HCT116 (cell line): ENCODE data around the gene EEIG1. TPM values are rescaled to one million over a fixed set of nuclear protein-coding genes. Genes with fewer than 3 reads are reported as not detected.

ENCODE experiments used
- ATAC-seq: fragments of 200-7000 bp; cut with Tn5 transposase; 2 replicates; pipeline ENCODE4 v1.9.1; 2020; ENCODE audit warnings: mild to moderate bottlenecking, moderate library complexity
- BruUV-seq: library from RNA; stranded (reverse); fragments of 400-500 nt; replicated peaks from 2 replicates; lab custom pipeline; 2021; lab: Mats Ljungman, UMichigan
- CTCF ChIA-PET: fragments of 300-600 bp; sonication (Branson Sonifier 250); formaldehyde crosslinking; loops from one replicate; lab custom pipeline; 2021; ENCODE audit warnings: antibody characterized with exemption; lab: Charles Lee
- POLR2A ChIA-PET: fragments of 300-600, 350-600 bp; sonication (Branson Sonifier 250); formaldehyde crosslinking; loops from one replicate; lab custom pipeline; 2021; ENCODE audit warnings: antibody characterized with exemption; lab: Charles Lee
- RAD21 ChIA-PET, 2 experiments: fragments of 300-600 bp; sonication (Branson Sonifier 250); formaldehyde crosslinking; loops; one replicate each; lab custom pipeline; 2023; ENCODE audit warnings: low total read pairs in 2 of 2; ENCODE audit not compliant: uncharacterized antibody in 2 of 2, unreplicated experiment in 2 of 2, low non-redundant PET in 1 of 2; lab: Charles Lee
- DNase-seq: peaks from one replicate; pipeline ENCODE4 v3.0.0-alpha.2; 2010; ENCODE audit warnings: low read depth, low spot score
- H2AFZ ChIP-seq: fragments of 200-600 bp; shearing (Covaris generic), sonication (generic); 2 replicates; pipeline ENCODE4 v1.6.1; 2017; ENCODE audit warnings: low read depth, mixed run types, mixed read lengths, antibody characterized with exemption, low read length; ENCODE audit not compliant: poor library complexity, severe bottlenecking
- H3K27ac ChIP-seq: 2 replicates; pipeline ENCODE4 v1.5.1; 2012; ENCODE audit warnings: low read depth, low read length
- H3K27me3 ChIP-seq: fragments of 200-600 bp; sonication (generic); 2 replicates; pipeline ENCODE4 v1.6.1; 2016; ENCODE audit warnings: mixed run types, low read length, mixed read lengths; ENCODE audit not compliant: insufficient read depth
- H3K36me3 ChIP-seq, 2 experiments: fragments of 200-500 bp in 1 of 2; fragments of 200-600 bp in 1 of 2; sonication (Bioruptor generic) in 1 of 2; sonication (generic) in 1 of 2; 2 replicates each; pipeline versions ENCODE4 v1.5.1 to v1.6.1; 2014 to 2016; ENCODE audit warnings: low read length in 2 of 2, inconsistent platforms in 1 of 2, mixed read lengths in 1 of 2, mixed run types in 1 of 2; ENCODE audit not compliant: insufficient read depth in 2 of 2, control insufficient read depth in 1 of 2
- H3K4me1 ChIP-seq, 2 experiments: fragments of 200-600 bp in 1 of 2; sonication (generic) in 1 of 2; 2 replicates each; pipeline versions ENCODE4 v1.5.1 to v1.6.1; 2012 to 2017; ENCODE audit warnings: low read length in 2 of 2, inconsistent platforms in 1 of 2, mild to moderate bottlenecking in 1 of 2, mixed read lengths in 1 of 2, mixed run types in 1 of 2, moderate library complexity in 1 of 2; ENCODE audit not compliant: insufficient read depth in 2 of 2, control insufficient read depth in 1 of 2
- H3K4me2 ChIP-seq: fragments of 200-600 bp; sonication (generic); 2 replicates; pipeline ENCODE4 v1.6.1; 2017; ENCODE audit warnings: mixed run types, low read length, mixed read lengths
- H3K4me3 ChIP-seq, 2 experiments: fragments of 200-600 bp in 1 of 2; sonication (generic) in 1 of 2; replicated peaks in 1 of 2; 2 replicates each; pipeline ENCODE4 v1.5.1; 2011 to 2016; ENCODE audit warnings: low read length in 2 of 2, control low read depth in 1 of 2, low read depth in 1 of 2, mild to moderate bottlenecking in 1 of 2, mixed read lengths in 1 of 2, mixed run types in 1 of 2
- H3K79me2 ChIP-seq: fragments of 200-600 bp; sonication (generic); 2 replicates; pipeline ENCODE4 v1.6.1; 2017; ENCODE audit warnings: mild to moderate bottlenecking, mixed run types, low read length, moderate library complexity, mixed read lengths; ENCODE audit not compliant: insufficient read depth
- H3K9ac ChIP-seq: fragments of 200-600 bp; sonication (generic); 2 replicates; pipeline ENCODE4 v1.6.1; 2016; ENCODE audit warnings: low read length, mixed read lengths
- H3K9me2 ChIP-seq: fragments of 200-600 bp; sonication (generic), shearing (Covaris generic); 2 replicates; pipeline ENCODE4 v1.6.1; 2017; ENCODE audit warnings: mixed run types, mild to moderate bottlenecking, moderate library complexity; ENCODE audit not compliant: insufficient read depth
- H3K9me3 ChIP-seq, 2 experiments: fragments of 200-500 bp in 1 of 2; fragments of 200-600 bp in 1 of 2; sonication (Bioruptor generic) in 1 of 2; sonication (generic) in 1 of 2; 2 replicates each; pipeline ENCODE4 v1.6.1; 2014 to 2017; ENCODE audit warnings: low read length in 2 of 2, mixed read lengths in 2 of 2, inconsistent platforms in 1 of 2, low read depth in 1 of 2, mild to moderate bottlenecking in 1 of 2, mixed run types in 1 of 2, moderate library complexity in 1 of 2; ENCODE audit not compliant: control insufficient read depth in 1 of 2, insufficient read depth in 1 of 2
- H4K20me1 ChIP-seq: fragments of 200-600 bp; sonication (generic), shearing (Covaris generic); 2 replicates; pipeline ENCODE4 v1.6.1; 2017; ENCODE audit warnings: mixed run types, mild to moderate bottlenecking, moderate library complexity; ENCODE audit not compliant: insufficient read depth
- CBX3 ChIP-seq: IDR thresholded peaks from 2 replicates; pipeline ENCODE4 v1.6.1; 2012; ENCODE audit warnings: low read depth
- CEBPB ChIP-seq: IDR thresholded peaks from 2 replicates; pipeline ENCODE4 v1.6.1; 2012; ENCODE audit warnings: low read depth
- EGR1 ChIP-seq: IDR thresholded peaks from 2 replicates; pipeline ENCODE4 v1.6.1; 2012; ENCODE audit warnings: low read depth
- ELF1 ChIP-seq: IDR thresholded peaks from 2 replicates; pipeline ENCODE4 v1.6.1; 2012; ENCODE audit warnings: low read depth, borderline replicate concordance
- FOSL1 ChIP-seq: IDR thresholded peaks from 2 replicates; pipeline ENCODE4 v1.6.1; 2012; ENCODE audit warnings: low read depth
- POLR2A ChIP-seq: IDR thresholded peaks from 2 replicates; pipeline ENCODE4 v1.7.0; 2011; ENCODE audit warnings: borderline replicate concordance; ENCODE audit not compliant: insufficient read depth, insufficient read length; ENCODE audit errors: extremely low read depth
- POLR2AphosphoS5 ChIP-seq: IDR thresholded peaks from 2 replicates; pipeline ENCODE4 v1.6.1; 2011; ENCODE audit warnings: mild to moderate bottlenecking, low read depth, low read length, moderate library complexity
- SP1 ChIP-seq: IDR thresholded peaks from 2 replicates; pipeline ENCODE4 v1.6.1; 2012; ENCODE audit warnings: low read depth
- SRF ChIP-seq: IDR thresholded peaks from 2 replicates; pipeline ENCODE4 v1.6.1; 2012; ENCODE audit warnings: low read depth
- YY1 ChIP-seq: IDR thresholded peaks from 2 replicates; pipeline ENCODE4 v1.6.1; 2011; ENCODE audit warnings: low read length, low read depth, moderate library complexity, mild to moderate bottlenecking; ENCODE audit not compliant: insufficient replicate concordance; ENCODE audit errors: extremely low read depth
- ZFX ChIP-seq: fragments of 450-650 bp; IDR thresholded peaks from 2 replicates; pipeline ENCODE4 v1.6.1; 2017
- ZNF274 ChIP-seq: fragments of 200-500 bp; sonication (Bioruptor generic); IDR thresholded peaks from 2 replicates; pipeline ENCODE4 v1.6.1; 2014; ENCODE audit warnings: mild to moderate bottlenecking, low read depth, low read length, inconsistent platforms
- intact Hi-C: fragments of 100-400 bp; cut with micrococcal nuclease; formaldehyde crosslinking; loops from 2 replicates; pipeline ENCODE4 v1.10.0; 2022
- total RNA-seq: library from RNA; stranded (reverse); gene quantifications from one replicate; pipeline ENCODE4 v1.2.1, GENCODE V29; 2021; ENCODE audit not compliant: unreplicated experiment
- TF ChIP-seq, protein P1 (sequence below): IDR thresholded peaks from 2 replicates; pipeline ENCODE4 v1.6.1; 2012
- TF ChIP-seq, protein P2 (sequence below): IDR thresholded peaks from 2 replicates; pipeline ENCODE4 v1.6.1; 2011; ENCODE audit warnings: mild to moderate bottlenecking, low read length, moderate library complexity; ENCODE audit not compliant: insufficient replicate concordance; ENCODE audit errors: extremely low read depth
- TF ChIP-seq, protein P3 (sequence below), 3 experiments: fragments of 200-600 bp in 1 of 3; sonication (generic) in 1 of 3; IDR thresholded peaks in 2 of 3; conservative IDR thresholded peaks in 1 of 3; 2 replicates each; pipeline ENCODE4 v1.5.1; 2012 to 2017; ENCODE audit warnings: low read depth in 2 of 3, low read length in 2 of 3, antibody characterized with exemption in 1 of 3, borderline replicate concordance in 1 of 3, control low read depth in 1 of 3, mild to moderate bottlenecking in 1 of 3, mixed read lengths in 1 of 3, mixed run types in 1 of 3, moderate library complexity in 1 of 3; ENCODE audit not compliant: insufficient read depth in 1 of 3

The EEIG1 gene
- total RNA-seq, 1 experiment from 2014 or later: 44.2 TPM

DNA sequence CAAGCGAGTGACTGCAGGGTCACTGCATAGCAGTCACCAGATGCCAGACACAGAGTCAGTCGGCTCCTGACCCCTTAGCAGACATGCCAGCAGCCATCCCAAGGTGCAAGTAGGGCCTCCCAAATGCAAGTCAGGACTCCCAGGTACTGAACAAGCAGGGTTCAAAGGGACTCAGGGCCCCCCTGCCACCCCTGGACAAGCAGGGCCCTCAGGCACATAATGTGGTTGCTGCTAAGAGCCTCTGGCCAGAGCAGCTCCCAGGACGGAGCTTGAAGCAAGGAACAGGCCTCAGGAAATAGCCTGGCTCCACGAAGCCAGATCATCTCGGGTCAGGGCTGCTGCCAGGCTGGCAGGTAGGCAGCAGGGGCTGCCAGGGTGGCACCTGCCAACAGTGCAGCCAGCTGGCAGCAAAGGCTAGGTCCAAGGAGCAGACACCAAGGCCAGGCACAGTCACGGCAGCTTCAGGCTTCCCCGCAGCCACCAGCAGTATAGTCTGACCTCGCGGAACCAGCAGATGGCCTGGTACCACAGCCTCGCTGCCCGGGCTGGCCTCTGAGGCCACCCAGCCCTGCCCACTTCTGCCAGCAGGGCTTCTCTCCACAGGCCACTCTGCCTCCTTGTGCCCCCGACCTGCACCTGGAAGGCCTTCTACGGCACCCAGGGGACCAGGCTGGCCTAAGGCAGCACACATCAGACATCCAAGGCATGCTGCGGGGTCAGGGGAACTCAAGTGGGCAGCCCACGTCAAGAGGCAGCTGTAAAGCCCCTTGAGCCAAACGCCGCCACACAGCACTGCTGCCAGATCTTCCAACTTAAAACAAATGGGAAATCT, 7.4 kb downstream of the EEIG1 start:
- no peak for TF ChIP-seq SRF
- TF ChIP-seq POLR2AphosphoS5: no peak
- TF ChIP-seq POLR2A: no peak
- no peak for TF ChIP-seq ZFX
- no peaks in the 10 kb centered on the region for H3K9me3 ChIP-seq
- peak overlapping the region; percentile 20; the same call in 1 of the 2 replicates for H3K27ac ChIP-seq
- H2AFZ ChIP-seq: no peak overlapping the region
- no peak overlapping the region for H3K4me2 ChIP-seq
- no peaks in the 10 kb centered on the region for H4K20me1 ChIP-seq
- H3K36me3 ChIP-seq: no peaks in the 10 kb centered on the region
- DNase-seq (no peak), ATAC-seq (no peak)
- H3K9me2 ChIP-seq: no peaks in the 10 kb centered on the region
- peaks cover 97% of the 10 kb centered on the region for H3K79me2 ChIP-seq
- intact Hi-C loops: no loop called here
- peaks cover 54 to 64% of the 10 kb centered on the region in 2 experiments for H3K4me1 ChIP-seq
- no TSS peak for BruUV-seq
- no peak overlapping the region for H3K4me3 ChIP-seq
- ChIA-PET POLR2A (no interaction called here), RAD21 (no interaction called here), CTCF (no interaction called here)
- H3K9ac ChIP-seq: no peak overlapping the region
- H3K27me3 ChIP-seq: no peaks in the 10 kb centered on the region

DNA sequence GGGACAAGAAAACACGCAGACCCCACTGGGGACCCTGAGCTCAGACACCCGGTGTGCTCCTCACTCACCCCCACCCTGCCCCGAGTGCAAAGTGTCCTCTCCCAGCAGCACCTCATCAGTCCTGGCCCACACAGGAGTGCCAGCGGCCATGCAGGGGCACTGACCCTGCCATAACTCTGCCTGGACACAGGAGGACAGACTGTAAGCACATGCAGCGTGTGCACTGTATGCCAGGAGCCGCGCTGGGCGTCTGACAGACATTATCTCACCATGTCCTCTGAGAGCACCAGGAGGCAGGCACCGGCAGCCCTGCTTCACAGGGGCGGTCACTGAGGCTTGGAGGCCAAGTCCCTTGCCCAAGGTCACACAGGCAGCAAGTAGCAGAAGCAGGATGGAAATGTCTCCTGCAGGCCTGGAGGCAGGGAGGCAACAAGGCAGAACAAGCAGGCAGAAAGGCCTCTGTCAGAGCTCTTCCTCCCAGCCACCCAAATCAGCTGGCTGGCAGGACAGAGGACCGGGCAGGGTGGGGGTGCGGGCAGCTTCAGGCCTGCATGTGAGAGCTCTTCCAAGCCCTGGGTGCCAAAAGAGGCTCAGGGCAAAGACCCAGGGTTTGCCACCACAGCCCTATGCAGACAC, 8.4 kb downstream of the EEIG1 start:
- Histone ChIP-seq H3K79me2 (peaks cover 96% of the 10 kb centered on the region), H3K4me2 (peak overlapping the region; percentile 14; the same call in 1 of the 2 replicates), H3K9ac (no peak overlapping the region), H2AFZ (no peak overlapping the region), H3K9me3 (no peaks in the 10 kb centered on the region), H3K27me3 (no peaks in the 10 kb centered on the region), H3K4me3 (no peak overlapping the region), H3K36me3 (no peaks in the 10 kb centered on the region), H3K27ac (peak overlapping the region; percentile 19; the same call in 1 of the 2 replicates), H4K20me1 (no peaks in the 10 kb centered on the region), H3K4me1 (peaks cover 54 to 64% of the 10 kb centered on the region in 2 experiments), H3K9me2 (no peaks in the 10 kb centered on the region)
- ChIA-PET RAD21 (no interaction called here), POLR2A (no interaction called here), CTCF (no interaction called here)
- ATAC-seq (no peak), DNase-seq (no peak)
- intact Hi-C loops: no loop called here
- no TSS peak for BruUV-seq
- TF ChIP-seq SP1 (no peak), ELF1 (no peak), YY1 (no peak), SRF (no peak), CBX3 (no peak), EGR1 (no peak), CEBPB (no peak), POLR2A (no peak), ZNF274 (no peak), ZFX (no peak), FOSL1 (no peak)
- TF ChIP-seq, protein P1, sequence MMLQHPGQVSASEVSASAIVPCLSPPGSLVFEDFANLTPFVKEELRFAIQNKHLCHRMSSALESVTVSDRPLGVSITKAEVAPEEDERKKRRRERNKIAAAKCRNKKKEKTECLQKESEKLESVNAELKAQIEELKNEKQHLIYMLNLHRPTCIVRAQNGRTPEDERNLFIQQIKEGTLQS: no peak
- TF ChIP-seq, protein P2, sequence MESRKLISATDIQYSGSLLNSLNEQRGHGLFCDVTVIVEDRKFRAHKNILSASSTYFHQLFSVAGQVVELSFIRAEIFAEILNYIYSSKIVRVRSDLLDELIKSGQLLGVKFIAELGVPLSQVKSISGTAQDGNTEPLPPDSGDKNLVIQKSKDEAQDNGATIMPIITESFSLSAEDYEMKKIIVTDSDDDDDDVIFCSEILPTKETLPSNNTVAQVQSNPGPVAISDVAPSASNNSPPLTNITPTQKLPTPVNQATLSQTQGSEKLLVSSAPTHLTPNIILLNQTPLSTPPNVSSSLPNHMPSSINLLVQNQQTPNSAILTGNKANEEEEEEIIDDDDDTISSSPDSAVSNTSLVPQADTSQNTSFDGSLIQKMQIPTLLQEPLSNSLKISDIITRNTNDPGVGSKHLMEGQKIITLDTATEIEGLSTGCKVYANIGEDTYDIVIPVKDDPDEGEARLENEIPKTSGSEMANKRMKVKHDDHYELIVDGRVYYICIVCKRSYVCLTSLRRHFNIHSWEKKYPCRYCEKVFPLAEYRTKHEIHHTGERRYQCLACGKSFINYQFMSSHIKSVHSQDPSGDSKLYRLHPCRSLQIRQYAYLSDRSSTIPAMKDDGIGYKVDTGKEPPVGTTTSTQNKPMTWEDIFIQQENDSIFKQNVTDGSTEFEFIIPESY: no peak
- TF ChIP-seq, protein P3, sequence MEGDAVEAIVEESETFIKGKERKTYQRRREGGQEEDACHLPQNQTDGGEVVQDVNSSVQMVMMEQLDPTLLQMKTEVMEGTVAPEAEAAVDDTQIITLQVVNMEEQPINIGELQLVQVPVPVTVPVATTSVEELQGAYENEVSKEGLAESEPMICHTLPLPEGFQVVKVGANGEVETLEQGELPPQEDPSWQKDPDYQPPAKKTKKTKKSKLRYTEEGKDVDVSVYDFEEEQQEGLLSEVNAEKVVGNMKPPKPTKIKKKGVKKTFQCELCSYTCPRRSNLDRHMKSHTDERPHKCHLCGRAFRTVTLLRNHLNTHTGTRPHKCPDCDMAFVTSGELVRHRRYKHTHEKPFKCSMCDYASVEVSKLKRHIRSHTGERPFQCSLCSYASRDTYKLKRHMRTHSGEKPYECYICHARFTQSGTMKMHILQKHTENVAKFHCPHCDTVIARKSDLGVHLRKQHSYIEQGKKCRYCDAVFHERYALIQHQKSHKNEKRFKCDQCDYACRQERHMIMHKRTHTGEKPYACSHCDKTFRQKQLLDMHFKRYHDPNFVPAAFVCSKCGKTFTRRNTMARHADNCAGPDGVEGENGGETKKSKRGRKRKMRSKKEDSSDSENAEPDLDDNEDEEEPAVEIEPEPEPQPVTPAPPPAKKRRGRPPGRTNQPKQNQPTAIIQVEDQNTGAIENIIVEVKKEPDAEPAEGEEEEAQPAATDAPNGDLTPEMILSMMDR (IDR thresholded peaks at IDR 0.05 in 2 of 3, conservative IDR thresholded peaks at IDR 0.05 in 1 of 3; ENCODE audit: borderline replicate concordance in 1 of 3, insufficient read depth in 1 of 3, low read depth in 2 of 3, low read length in 2 of 3): no peak
